ENCODE measurements around the gene COL15A1. TPM values are rescaled to one million over a fixed set of nuclear protein-coding genes. Genes with fewer than 3 reads are reported as not detected.

COL15A1 gene
- total RNA-seq, 1 experiment from 2014 or later, result not detected

GRCh38 chr9:98916660-98917059, 27.0 kb upstream of the COL15A1 start:
- DNase-seq (ENCODE audit: low spot score), result no peak

- no peak for DNase-seq (ENCODE audit: low spot score)
These were observed 25.8 kb upstream of the COL15A1 start for GRCh38 chr9:98917746-98918487.

GRCh38 chr9:98921732-98922131, 22.0 kb upstream of the COL15A1 start:
- no peak for DNase-seq (ENCODE audit: low spot score)

GRCh38 chr9:98922721-98923435, 20.8 kb upstream of the COL15A1 start:
- no peak for DNase-seq (ENCODE audit: low spot score)

GRCh38 chr9:98923451-98924123, 20.1 kb upstream of the COL15A1 start:
- no peak for DNase-seq (ENCODE audit: low spot score)

- no peak for DNase-seq (ENCODE audit: low spot score)
These were observed 18.5 kb upstream of the COL15A1 start for GRCh38 chr9:98924946-98925820.

GRCh38 chr9:98925956-98926355, 17.8 kb upstream of the COL15A1 start:
- no peak for DNase-seq (ENCODE audit: low spot score)

GRCh38 chr9:98927724-98928123, 16.0 kb upstream of the COL15A1 start:
- no peak for DNase-seq (ENCODE audit: low spot score)

GRCh38 chr9:98929071-98929470, 14.6 kb upstream of the COL15A1 start:
- no peak for DNase-seq (ENCODE audit: low spot score)

GRCh38 chr9:98929895-98930341, 13.8 kb upstream of the COL15A1 start:
- DNase-seq (ENCODE audit: low spot score), result no peak

GRCh38 chr9:98930792-98931191, 12.9 kb upstream of the COL15A1 start:
- DNase-seq (ENCODE audit: low spot score), result no peak

- DNase-seq (ENCODE audit: low spot score), result no peak
These were observed 11.9 kb upstream of the COL15A1 start for GRCh38 chr9:98931600-98932389.

GRCh38 chr9:98933185-98933584, 10.5 kb upstream of the COL15A1 start:
- DNase-seq (ENCODE audit: low spot score), result no peak

- no peak for DNase-seq (ENCODE audit: low spot score)
These were observed 9.8 kb upstream of the COL15A1 start for GRCh38 chr9:98933890-98934289.

GRCh38 chr9:98935071-98935505, 8.6 kb upstream of the COL15A1 start:
- DNase-seq (ENCODE audit: low spot score), result no peak

GRCh38 chr9:98940276-98940675, 3.4 kb upstream of the COL15A1 start:
- no peak for DNase-seq (ENCODE audit: low spot score)

GRCh38 chr9:98941946-98942523, 1.7 kb upstream of the COL15A1 start:
- DNase-seq (ENCODE audit: low spot score), result no peak

GRCh38 chr9:98942906-98943681, 613 bp upstream of the COL15A1 start:
- DNase-seq (ENCODE audit: low spot score), result no peak

GRCh38 chr9:98944057-98944733, 488 bp downstream of the COL15A1 start:
- DNase-seq (ENCODE audit: low spot score), result no peak
